ENCODE measurements around the gene POC1A.

GRCh38 chr3:52085681-52086282 lies 68.4 kb downstream of the POC1A start:
- TF ChIP-seq CTCF (conservative IDR thresholded peaks at IDR 0.05; ENCODE audit: low read depth, low read length): no peak
- no peak for TF ChIP-seq EZH2 (IDR thresholded peaks at IDR 0.05; ENCODE audit: low read length, unreplicated experiment)
